ENCODE results near the gene DNALI1.

DNA sequence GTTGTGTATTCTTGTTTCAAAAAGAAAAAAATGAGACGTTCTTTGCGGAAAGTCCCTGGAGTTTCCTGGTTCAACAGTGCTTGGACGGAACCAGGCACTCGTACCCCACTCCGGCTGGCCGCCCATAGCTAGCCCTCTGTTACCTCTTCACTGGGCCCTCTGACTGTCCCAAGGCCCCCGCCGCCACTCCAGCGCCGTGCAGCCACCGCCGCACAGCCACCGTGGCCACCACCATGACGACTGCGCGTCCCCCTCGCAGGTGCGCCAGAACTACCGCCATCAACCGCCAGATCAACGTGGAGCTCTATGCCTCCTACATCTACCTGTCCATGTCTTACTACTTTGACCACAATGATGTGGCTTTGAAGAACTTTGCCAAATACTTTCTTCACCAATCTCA, 12.2 kb upstream of the DNALI1 start:
- TF ChIP-seq, protein P1, sequence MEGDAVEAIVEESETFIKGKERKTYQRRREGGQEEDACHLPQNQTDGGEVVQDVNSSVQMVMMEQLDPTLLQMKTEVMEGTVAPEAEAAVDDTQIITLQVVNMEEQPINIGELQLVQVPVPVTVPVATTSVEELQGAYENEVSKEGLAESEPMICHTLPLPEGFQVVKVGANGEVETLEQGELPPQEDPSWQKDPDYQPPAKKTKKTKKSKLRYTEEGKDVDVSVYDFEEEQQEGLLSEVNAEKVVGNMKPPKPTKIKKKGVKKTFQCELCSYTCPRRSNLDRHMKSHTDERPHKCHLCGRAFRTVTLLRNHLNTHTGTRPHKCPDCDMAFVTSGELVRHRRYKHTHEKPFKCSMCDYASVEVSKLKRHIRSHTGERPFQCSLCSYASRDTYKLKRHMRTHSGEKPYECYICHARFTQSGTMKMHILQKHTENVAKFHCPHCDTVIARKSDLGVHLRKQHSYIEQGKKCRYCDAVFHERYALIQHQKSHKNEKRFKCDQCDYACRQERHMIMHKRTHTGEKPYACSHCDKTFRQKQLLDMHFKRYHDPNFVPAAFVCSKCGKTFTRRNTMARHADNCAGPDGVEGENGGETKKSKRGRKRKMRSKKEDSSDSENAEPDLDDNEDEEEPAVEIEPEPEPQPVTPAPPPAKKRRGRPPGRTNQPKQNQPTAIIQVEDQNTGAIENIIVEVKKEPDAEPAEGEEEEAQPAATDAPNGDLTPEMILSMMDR (conservative IDR thresholded peaks at IDR 0.05; ENCODE audit: low read depth, low read length), result no peak
- no peak for TF ChIP-seq MXI1 (IDR thresholded peaks at IDR 0.05; ENCODE audit: borderline replicate concordance, low read depth, low read length)
- no peak for TF ChIP-seq POLR2A (IDR thresholded peaks at IDR 0.05; ENCODE audit: low read depth, low read length)
- no peak for TF ChIP-seq NFE2L2 (IDR thresholded peaks at IDR 0.05; ENCODE audit: low read depth, low read length)
- TF ChIP-seq, protein P2, sequence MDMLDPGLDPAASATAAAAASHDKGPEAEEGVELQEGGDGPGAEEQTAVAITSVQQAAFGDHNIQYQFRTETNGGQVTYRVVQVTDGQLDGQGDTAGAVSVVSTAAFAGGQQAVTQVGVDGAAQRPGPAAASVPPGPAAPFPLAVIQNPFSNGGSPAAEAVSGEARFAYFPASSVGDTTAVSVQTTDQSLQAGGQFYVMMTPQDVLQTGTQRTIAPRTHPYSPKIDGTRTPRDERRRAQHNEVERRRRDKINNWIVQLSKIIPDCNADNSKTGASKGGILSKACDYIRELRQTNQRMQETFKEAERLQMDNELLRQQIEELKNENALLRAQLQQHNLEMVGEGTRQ (IDR thresholded peaks at IDR 0.05; ENCODE audit: low read depth, low read length), result no peak
- TF ChIP-seq RAD21 (IDR thresholded peaks at IDR 0.05; ENCODE audit: low read length), result no peak
- TF ChIP-seq RFX5 (IDR thresholded peaks at IDR 0.05; ENCODE audit: low read depth, low read length), result no peak
- no peak for TF ChIP-seq MAFK (IDR thresholded peaks at IDR 0.05; ENCODE audit: low read depth, low read length)
- TF ChIP-seq RCOR1 (IDR thresholded peaks at IDR 0.05; ENCODE audit: insufficient replicate concordance, low read length), result no peak
- TF ChIP-seq FOS (IDR thresholded peaks at IDR 0.05; ENCODE audit: low read depth, low read length), result no peak
- no peak for TF ChIP-seq BHLHE40 (IDR thresholded peaks at IDR 0.05; ENCODE audit: low read depth, low read length)
- TF ChIP-seq SMC3 (IDR thresholded peaks at IDR 0.05; ENCODE audit: low read depth, low read length), result no peak
- no peak for TF ChIP-seq CEBPB (IDR thresholded peaks at IDR 0.05; ENCODE audit: low read depth, low read length)

All from IMR-90 (cell line).